SK-N-SH treated with all-trans-retinoic acid at 6 μM for 48 hours (cell line): ENCODE measurements around the gene THAP7.

Experiments used
- ATAC-seq: fragments of 200-7000 bp; cut with Tn5 transposase; 3 replicates; pipeline ENCODE4 v1.9.1; 2020; ENCODE audit warnings: mild to moderate bottlenecking, moderate library complexity
- ARNTL ChIP-seq: fragments of 450-650 bp; formaldehyde crosslinking; IDR thresholded peaks from 2 replicates; pipeline ENCODE4 v1.5.0; 2020; ENCODE audit warnings: low read depth, mild to moderate bottlenecking, moderate library complexity, borderline replicate concordance
- CREB5 ChIP-seq: fragments of 250-450 bp; sonication (Bioruptor Pico); IDR thresholded peaks from 2 replicates; pipeline ENCODE4 v1.5.1; 2020; ENCODE audit warnings: low read depth, mild to moderate bottlenecking, moderate library complexity
- CSDC2 ChIP-seq: fragments of 250-450 bp; sonication (Bioruptor Pico); IDR thresholded peaks from 2 replicates; pipeline ENCODE4 v1.5.0; 2020; ENCODE audit warnings: mild to moderate bottlenecking, moderate library complexity
- CSRNP3 ChIP-seq: fragments of 250-450 bp; sonication (Bioruptor Pico); IDR thresholded peaks from 2 replicates; pipeline ENCODE4 v1.5.1; 2021; ENCODE audit warnings: mild to moderate bottlenecking, moderate library complexity
- ESRRG ChIP-seq: fragments of 250-450 bp; sonication (Bioruptor Pico); IDR thresholded peaks from 2 replicates; pipeline ENCODE4 v1.6.1; 2021; ENCODE audit warnings: mild to moderate bottlenecking
- GLIS3 ChIP-seq: fragments of 250-450 bp; sonication (Bioruptor Pico); IDR thresholded peaks from 2 replicates; pipeline ENCODE4 v1.5.0; 2020; ENCODE audit warnings: mild to moderate bottlenecking, moderate library complexity
- OSR1 ChIP-seq: fragments of 250-450 bp; sonication (Bioruptor Pico); IDR thresholded peaks from 2 replicates; pipeline ENCODE4 v1.8.0; 2022; ENCODE audit warnings: moderate library complexity, mild to moderate bottlenecking, inconsistent platforms
- PATZ1 ChIP-seq: fragments of 250-450 bp; sonication (Bioruptor Pico); IDR thresholded peaks from 2 replicates; pipeline ENCODE4 v1.8.0; 2020; ENCODE audit warnings: mild to moderate bottlenecking, moderate library complexity, borderline replicate concordance
- POU6F1 ChIP-seq: fragments of 250-450 bp; sonication (Bioruptor Pico); IDR thresholded peaks from 2 replicates; pipeline ENCODE4 v1.8.0; 2021; ENCODE audit warnings: low read depth, mild to moderate bottlenecking, moderate library complexity, borderline replicate concordance
- PPARA ChIP-seq: fragments of 250-450 bp; sonication (Bioruptor Pico); IDR thresholded peaks from 2 replicates; pipeline ENCODE4 v1.5.0; 2020; ENCODE audit warnings: mild to moderate bottlenecking, borderline replicate concordance
- RARB ChIP-seq: fragments of 250-450 bp; sonication (Bioruptor Pico); IDR thresholded peaks from 2 replicates; pipeline ENCODE4 v1.8.0; 2021; ENCODE audit warnings: mild to moderate bottlenecking, moderate library complexity
- SNAI2 ChIP-seq: fragments of 250-450 bp; sonication (Bioruptor Pico); IDR thresholded peaks from 2 replicates; pipeline ENCODE4 v1.5.0; 2020; ENCODE audit warnings: mild to moderate bottlenecking, moderate library complexity
- TOX ChIP-seq: fragments of 250-450 bp; sonication (Bioruptor Pico); IDR thresholded peaks from 2 replicates; pipeline ENCODE4 v1.8.0; 2021; ENCODE audit warnings: mild to moderate bottlenecking, moderate library complexity, borderline replicate concordance
- TSHZ2 ChIP-seq: fragments of 250-450 bp; sonication (Bioruptor Pico); IDR thresholded peaks from 2 replicates; pipeline ENCODE4 v1.5.0; 2020; ENCODE audit warnings: mild to moderate bottlenecking, moderate library complexity
- ZC3H10 ChIP-seq: fragments of 250-450 bp; sonication (Bioruptor Pico); IDR thresholded peaks from 2 replicates; pipeline ENCODE4 v1.5.1; 2021; ENCODE audit warnings: mild to moderate bottlenecking, moderate library complexity
- ZFP3 ChIP-seq: fragments of 250-450 bp; sonication (Bioruptor Pico); IDR thresholded peaks from 2 replicates; pipeline ENCODE4 v1.5.0; 2020; ENCODE audit warnings: mild to moderate bottlenecking, moderate library complexity
- ZFP30 ChIP-seq: fragments of 450-650 bp; formaldehyde crosslinking; IDR thresholded peaks from 2 replicates; pipeline ENCODE4 v1.5.0; 2022; ENCODE audit warnings: mild to moderate bottlenecking, moderate library complexity
- ZNF565 ChIP-seq: fragments of 450-650 bp; formaldehyde crosslinking; conservative IDR thresholded peaks from 2 replicates; pipeline ENCODE4 v1.5.0; 2020; ENCODE audit warnings: low read depth, mild to moderate bottlenecking, moderate library complexity
- ZNF70 ChIP-seq: fragments of 450-650 bp; formaldehyde crosslinking; IDR thresholded peaks from 2 replicates; pipeline ENCODE4 v1.5.0; 2020; ENCODE audit warnings: mild to moderate bottlenecking, moderate library complexity
- ZNF8 ChIP-seq: fragments of 450-650 bp; formaldehyde crosslinking; IDR thresholded peaks from 2 replicates; pipeline ENCODE4 v1.5.0; 2020; ENCODE audit warnings: mild to moderate bottlenecking, moderate library complexity

The THAP7 gene

GRCh38 chr22:20998411-20999336 lies 3.2 kb downstream of the THAP7 start:
- TF ChIP-seq CREB5 (CRISPR knock-in tag), result no peak
- TF ChIP-seq PATZ1, result no peak

GRCh38 chr22:20997536-20998257 lies 4.2 kb downstream of the THAP7 start:
- no peak for ATAC-seq
- TF ChIP-seq GLIS3 (no peak), TOX (CRISPR knock-in tag) (no peak), ZFP3 (CRISPR knock-in tag) (no peak), POU6F1 (no peak), TSHZ2 (CRISPR knock-in tag) (no peak), PPARA (CRISPR knock-in tag) (no peak), OSR1 (CRISPR knock-in tag) (no peak)

More at GRCh38 chr22:20998411-20999336, 3.2 kb downstream of the THAP7 start:
- no peak for ATAC-seq

GRCh38 chr22:20996598-20997535 lies 5.1 kb downstream of the THAP7 start:
- no peak for ATAC-seq
- TF ChIP-seq ZC3H10 (no peak), ZNF8 (CRISPR knock-in tag) (no peak), ARNTL (CRISPR knock-in tag) (no peak), SNAI2 (CRISPR knock-in tag) (no peak), GLIS3 (no peak), ZNF565 (CRISPR knock-in tag) (no peak), CREB5 (CRISPR knock-in tag) (no peak), ESRRG (no peak), CSRNP3 (no peak), PATZ1 (no peak), RARB (CRISPR knock-in tag) (no peak), CSDC2 (CRISPR knock-in tag) (no peak), ZNF70 (CRISPR knock-in tag) (no peak), PPARA (CRISPR knock-in tag) (no peak), ZFP30 (CRISPR knock-in tag) (no peak)
